NCI-H748 (cell line): ENCODE results near the gene GGA1.

Experiments
- DNase-seq: peaks from one replicate; lab custom pipeline; 2025; ENCODE audit not compliant: unreplicated experiment; lab: John Stamatoyannopoulos, UW

Gene GGA1

DNA sequence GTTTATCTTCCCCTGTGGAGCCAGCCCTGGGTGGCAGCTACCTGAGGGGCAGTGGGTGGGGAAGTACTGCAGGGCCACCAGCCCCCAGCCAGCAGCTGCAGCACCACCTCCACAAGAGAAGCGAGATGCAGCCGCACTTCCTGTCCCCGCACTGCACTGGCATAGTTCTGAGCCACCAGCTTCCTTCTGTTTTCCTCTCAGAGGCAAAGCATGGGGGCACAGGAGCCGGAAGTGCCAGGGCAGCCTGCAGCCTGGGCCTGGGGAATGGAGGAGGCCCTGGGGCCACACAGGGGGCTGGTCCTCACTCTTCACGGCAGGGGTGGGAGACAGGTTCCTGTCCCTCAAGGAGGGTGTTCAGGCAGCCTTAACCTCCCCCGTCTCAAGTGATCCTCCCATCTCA, 18.9 kb downstream of the GGA1 start:
- no peak for DNase-seq

DNA sequence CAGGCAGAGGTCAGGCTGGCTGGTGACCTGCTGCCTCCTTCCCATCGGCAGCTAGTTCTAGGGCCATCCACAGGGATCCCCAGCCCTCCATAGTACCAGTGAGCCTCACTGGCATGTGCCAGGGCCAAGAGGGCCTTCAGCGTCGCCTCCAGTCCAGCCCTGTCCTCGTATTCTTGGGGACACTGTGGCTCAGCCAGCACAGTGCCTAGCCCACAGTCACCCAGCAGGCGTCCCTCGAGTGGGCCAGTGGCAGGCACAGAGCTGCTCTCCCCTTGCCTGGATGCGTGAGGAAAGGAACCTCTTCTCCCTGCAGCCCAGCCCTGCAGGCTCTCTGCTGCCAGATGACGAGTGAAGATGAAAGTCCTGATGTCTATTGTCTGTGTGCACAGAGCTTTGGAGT, 20.2 kb downstream of the GGA1 start:
- no peak for DNase-seq

DNA sequence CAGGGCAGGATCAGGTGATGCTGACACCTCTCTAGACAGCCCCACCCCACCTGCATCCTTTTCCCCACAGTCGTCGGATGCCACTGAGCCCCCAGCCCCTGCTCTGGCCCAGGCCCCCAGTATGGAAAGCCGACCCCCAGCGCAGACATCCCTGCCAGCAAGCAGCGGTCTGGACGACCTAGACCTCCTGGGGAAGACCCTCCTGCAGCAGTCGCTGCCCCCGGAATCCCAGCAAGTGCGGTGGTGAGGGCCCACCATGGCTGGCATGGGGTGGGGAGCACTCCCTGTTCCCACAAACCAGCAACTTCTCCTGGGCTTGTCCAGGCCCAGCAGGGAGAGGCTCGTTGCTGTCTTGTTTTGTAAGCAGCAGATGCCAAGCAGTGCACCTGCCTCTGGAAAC, 21.3 kb downstream of the GGA1 start:
- no peak for DNase-seq

DNA sequence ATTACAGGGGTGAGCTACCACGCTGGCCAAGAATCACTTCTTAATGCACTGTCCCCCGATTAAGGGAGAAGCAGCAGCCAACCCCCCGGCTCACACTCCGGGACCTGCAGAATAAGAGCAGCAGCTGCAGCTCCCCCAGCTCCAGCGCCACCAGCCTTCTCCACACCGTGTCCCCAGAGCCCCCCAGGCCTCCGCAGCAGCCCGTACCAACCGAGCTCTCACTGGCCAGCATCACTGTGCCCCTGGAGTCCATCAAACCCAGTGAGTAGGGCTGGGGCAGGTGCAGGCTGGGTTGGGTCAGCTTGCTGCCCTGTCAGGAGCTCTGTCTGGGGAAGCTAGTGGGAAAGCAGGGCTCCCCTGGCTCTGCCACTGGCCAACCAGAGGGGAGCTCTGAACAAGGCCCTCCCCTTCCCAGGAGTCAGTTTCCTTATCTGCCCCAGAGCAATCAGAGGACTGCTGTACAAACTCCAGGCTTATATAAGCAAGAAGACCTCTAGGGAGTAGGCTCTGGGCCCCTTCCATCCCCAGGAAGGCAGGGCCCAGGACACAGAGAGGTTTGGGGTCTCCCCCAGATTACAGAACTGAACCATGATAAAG, 22.3 kb downstream of the GGA1 start:
- no peak for DNase-seq

DNA sequence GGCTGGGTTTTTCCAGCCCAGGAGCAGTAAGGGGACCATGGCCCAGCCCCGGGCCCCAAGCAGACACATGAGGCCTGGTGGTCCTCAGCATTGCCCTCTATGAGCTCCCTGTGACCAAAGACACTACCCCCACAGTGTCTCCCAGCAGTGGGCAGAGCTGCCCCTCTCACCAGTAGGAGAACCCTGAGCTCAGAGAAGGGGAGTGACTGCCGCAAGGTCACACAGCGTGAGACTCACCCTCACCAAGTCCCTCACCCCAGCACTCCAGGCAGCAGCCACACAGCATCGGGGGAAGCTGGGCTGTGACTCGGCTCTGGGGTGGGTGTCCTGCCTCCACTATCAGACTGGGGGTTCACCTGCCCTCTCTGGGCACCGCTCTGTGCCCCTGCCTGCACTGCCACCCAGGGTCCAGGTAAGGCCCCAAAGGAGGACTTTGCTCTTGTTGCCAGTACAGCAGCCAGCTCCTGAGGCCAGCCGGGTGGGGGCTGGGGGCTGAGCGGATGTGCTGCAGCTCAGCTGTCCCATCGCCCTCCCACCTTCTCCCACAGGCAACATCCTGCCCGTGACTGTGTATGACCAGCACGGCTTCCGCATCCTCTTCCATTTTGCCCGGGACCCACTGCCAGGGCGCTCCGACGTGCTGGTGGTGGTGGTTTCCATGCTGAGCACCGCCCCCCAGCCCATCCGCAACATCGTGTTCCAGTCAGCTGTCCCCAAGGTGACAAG, 23.0 kb downstream of the GGA1 start:
- DNase-seq = no peak

DNA sequence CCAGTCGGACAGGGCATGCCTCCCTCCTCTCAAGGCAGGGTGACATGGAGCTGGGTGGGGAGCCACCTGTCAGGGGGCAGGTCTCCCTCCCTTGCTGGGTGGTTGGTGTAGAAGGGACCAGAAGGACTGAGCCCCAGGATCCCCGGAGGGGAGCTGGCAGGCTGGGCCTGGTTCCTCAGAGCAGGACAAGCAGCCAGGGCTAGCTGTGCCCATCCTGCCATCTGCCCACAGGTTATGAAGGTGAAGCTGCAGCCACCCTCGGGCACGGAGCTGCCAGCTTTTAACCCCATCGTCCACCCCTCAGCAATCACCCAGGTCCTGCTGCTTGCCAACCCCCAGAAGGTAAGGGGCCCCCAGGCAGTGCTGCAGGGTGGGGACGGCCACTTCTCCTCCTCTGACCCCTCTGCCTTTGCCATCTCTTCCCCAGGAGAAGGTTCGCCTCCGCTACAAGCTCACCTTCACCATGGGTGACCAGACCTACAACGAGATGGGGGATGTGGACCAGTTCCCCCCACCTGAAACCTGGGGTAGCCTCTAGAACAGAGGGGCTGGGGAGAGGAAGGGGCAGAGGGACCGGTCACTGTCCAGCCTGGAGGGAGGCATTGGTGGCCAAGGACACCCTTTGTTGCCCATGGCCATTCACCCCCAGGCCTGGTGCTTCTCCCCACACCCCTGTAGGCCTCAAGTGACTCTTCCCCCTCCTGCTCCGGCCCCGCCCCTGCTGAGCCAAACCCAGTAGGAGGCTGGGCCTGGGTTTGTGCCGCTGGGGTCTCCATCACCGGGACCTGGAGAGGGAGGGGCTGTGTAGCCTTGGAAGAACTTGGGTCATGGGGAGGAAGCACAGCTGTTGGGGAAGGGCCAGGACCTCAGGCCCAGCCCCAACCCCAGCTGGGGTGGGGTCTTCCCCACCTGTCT, 23.8 kb downstream of the GGA1 start:
- DNase-seq = no peak

DNA sequence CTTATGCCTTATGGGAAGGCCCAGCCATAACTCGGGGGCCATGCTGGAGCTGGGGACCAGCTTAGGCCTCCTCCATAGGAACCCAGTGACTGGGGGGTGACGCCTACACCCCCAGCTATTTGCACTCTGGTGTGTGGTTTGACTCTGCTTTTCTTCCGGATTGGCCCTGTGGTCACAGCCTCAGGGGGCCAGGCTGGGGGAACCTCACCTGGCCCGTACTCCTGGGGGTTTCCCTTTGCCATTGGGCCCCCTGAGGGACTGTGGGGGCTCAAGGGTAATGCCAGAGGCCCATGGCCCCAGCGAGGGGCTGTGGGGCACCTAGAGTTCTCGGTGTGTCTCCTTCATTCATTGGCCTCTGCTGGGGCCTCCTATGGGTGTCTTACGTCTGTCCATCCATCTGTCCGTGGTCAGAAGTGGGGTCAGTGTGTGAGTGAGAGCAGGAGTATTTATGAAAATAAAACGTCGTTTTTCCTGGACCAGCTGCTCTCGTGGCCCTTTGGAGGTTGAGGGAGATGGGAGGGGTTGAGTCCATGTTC, 24.5 kb downstream of the GGA1 start:
- no peak for DNase-seq

DNA sequence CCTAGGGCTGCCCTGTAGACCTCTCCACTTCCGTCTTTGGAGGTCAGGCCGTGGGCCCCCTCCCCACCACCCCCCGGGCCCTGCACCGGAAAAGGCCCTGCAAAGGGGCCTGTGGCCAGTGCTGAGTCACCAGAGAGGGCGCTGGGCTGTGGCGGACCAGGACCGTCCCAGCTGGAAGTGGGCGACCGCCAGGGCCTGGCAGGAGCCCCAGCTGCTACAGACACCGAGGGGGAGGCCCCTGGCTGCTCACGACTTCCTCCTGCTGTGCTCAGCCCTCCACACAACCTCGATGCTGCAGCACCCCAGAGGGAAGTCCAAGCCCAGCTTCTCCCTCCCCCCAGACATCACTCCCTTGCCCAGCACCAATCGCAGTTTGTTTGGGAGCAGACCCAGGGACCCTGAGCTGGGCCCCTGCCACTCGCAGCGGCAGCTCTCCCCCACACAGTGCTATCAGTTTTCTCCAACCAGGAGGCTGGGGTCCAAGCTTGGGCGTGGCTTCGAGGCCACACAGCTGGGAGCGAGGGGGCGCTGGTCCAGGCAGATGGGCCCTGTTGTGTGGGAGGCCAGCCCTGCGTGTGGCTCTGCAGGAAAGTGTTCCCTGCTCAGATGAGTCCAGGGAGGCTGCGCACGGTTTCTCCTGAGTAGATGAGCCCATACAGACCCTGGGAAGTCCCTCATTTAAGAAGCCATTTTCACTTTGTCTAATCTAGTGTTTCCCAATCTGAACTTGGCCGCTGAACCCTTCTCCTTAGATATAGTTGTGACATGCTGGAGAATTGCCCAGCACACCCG, 25.2 kb downstream of the GGA1 start:
- DNase-seq = no peak

DNA sequence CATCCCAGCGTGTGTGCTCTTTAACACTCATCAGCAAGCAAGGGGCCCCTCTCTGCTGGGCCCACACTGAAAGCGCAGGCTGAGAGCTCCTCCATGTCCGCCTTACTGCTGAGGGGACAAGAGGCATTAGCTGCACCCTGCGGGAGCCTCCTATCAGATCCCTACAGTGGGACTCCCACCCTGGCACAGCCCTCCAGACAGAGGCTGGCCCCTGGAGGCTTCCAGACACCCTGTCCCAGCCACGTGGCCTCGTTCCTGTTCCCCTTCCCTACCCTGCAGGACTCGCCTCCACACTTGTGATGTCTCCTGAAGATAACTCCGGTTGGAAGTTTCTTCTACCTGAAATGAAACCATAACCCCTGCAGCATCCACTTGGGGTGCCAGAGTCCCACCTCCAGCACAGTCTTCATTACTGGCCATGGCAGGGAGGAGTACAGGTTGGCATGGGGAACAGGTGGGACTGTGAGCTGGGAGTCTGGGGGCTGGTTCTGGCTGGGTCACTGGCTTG, 25.8 kb downstream of the GGA1 start:
- no peak for DNase-seq

DNA sequence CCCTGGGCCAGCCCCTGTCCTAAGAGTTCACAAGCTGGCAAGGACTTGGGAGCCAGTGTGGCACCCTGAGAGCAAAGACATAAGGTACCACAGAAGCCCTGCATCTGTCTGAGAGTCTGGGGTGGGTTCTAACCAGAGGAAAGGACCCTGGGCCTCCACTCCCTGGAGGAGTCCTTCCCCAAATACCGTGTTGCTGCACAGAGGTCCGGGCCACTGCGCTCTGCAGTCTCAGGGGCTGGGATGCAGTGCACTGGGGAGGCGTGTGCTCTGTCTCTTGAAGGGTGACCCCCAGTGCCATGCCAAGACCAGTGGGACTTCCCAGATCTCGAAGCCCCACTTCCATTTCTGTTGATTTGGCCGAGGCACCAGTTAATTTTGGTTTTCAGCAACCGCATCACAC, 26.5 kb downstream of the GGA1 start:
- no peak for DNase-seq

DNA sequence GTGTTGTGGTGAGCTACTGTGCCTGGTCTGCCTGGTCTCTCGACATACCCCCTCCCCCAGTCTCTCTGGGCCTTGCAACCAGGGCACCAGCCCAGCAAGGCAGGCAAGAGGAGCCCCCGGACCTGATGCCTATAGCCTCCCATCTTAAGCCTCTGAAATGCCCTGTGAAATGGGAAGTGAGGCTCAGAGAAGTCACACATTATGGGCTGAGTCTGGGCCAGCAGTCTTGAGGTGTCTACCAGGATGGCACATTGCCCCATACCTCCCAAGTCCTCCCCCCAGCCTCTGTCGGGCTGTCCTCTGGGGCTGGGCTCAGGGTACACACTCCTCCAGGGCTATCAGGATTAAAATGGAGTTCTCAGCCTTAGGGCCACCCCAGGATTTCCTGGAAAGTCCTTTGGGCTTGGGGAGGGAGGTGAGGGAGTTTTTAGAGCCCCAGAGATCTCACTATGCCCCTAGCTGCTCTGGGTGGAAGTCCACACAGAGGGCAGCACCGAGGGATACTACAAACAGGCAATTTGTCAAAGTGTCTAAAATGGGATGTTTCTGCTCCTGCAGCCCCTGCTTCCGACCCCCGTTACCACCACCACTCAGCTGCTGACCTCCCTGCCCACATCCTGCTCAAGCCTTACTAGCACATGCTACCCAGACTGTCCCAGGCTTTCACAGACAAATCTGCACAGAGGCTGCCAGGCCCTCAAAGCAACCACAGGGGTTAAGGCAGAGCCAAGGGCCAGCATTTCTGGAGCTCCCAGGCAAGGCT, 27.7 kb downstream of the GGA1 start:
- DNase-seq = no peak

DNA sequence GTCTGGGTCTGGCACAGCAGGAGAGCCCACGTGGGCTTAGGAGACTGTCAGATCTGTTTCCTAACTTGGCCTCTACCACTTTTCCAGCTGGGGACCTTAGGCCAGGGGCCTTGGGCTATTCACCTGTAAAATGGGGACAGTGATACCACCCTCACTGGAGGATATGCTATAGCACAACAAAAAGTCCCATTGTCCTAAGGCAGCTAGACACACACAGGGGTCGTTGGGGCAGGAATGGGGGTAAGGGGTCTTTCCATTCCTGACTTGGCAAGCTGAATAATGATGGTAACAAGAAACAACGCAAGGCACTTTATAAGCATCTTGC, 28.3 kb downstream of the GGA1 start:
- no peak for DNase-seq

DNA sequence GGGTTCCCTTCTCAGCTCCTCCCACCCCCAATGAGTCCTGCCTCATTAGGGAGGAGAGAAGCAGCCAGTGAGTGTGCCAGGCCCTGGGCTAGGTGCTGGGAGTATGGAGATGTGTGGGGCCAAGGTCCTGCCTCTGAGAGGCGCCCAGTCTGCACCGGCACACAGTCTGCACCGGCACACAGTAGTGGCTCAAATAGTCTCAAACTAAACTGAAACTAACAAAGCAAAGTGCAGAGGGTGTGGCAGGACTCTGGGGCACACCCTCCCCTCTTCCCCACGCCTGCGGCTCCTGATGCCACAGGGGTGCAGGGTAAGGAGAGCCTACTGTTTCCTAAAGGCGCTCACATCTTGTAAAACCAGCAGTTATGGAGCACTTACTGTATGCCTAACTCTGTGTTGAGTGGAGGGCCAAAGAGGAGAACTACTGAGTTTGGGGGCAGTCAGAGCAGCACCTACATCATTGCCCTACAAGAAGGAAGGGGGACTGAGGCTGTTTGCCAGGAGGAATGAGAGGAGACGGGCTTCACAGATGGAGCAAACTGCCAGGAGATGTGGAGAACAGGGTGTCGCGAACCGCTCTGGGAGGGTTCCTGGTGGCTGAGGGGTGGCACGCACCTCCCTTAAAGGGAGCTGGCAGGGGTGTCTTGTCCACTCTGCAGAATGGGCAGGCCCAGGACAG, 29.9 kb downstream of the GGA1 start:
- DNase-seq = peak; percentile 14

DNA sequence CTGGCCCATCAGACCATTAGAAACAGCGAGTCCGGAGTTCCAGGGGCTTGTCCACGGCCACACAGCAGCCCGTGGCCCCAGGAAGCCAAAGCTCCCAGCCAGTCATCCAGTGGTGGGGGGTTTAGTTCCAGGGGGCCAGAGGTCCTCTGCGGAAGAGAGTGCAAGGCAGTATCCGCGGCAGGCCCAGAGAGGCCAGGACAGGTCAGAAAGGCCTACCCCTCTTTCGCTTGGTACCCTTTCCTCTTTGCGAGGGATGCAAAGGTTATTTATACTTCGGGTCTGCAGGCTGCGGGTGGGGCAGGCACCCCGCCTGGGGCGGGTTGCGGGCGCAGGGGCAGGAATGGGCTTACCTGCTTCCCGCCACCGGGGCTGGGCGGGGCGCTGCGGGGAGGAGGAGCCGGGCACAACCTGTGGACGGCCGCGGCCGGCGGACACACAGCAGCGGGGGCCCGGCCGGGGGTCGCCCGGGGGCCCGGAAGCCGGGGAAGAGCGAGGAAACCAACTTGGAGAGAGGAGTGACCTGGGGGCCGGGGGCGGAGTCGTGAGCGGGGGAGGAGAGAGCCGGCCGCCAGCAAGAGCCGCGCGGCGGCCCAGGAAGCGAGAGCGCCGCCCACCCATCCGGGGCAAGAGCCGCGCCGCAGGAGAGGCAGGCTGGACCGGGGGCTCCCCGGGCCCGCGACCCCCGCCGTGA, 30.6 kb downstream of the GGA1 start, which contains the start of gene SH3BP1:
Gene SH3BP1, plus strand, starts transcription at position 600 of the 691 bp plus-strand sequence. CDS start 119 bp downstream, outside the sequence.
- DNase-seq = peak; percentile 60

DNA sequence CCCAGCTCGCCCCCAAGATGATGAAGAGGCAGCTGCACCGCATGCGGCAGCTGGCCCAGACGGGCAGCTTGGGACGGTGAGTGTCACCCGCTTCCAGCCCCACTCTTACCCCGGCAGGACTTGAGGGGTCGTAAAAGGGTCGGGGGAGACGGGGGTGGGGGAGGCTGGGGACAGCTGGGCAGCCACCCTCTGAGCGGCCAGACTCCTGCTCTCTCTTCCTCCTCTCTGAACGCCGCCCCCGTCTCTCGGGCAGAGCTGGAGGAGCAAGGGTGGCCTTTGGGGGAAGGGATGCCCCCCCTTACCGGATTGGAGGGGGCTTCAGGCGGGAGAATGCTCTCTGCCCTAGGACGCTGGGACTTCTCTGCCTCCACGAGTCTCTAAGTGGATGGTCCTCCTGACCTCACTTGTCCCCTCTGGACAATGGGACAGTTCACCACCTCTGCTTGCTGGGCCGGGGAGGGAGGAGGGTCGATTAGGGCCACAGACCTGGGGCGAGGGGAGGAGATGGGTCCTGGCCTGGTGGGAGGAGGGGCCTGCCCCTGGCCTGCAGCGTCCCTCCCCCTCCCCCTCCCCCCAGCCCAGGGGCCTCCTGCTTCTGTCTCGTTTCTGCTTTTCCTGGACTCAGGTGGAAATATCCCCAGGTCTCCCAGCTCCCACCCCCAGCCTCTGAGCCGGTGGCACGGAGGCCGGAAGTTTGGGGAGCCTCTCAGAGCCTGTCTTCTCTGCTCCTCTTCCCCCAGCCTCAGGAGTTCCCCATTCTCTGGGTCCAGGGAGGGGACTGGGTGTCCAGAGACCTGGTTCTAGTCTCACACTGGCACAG, 31.3 kb downstream of the GGA1 start:
- DNase-seq = peak; percentile 28

DNA sequence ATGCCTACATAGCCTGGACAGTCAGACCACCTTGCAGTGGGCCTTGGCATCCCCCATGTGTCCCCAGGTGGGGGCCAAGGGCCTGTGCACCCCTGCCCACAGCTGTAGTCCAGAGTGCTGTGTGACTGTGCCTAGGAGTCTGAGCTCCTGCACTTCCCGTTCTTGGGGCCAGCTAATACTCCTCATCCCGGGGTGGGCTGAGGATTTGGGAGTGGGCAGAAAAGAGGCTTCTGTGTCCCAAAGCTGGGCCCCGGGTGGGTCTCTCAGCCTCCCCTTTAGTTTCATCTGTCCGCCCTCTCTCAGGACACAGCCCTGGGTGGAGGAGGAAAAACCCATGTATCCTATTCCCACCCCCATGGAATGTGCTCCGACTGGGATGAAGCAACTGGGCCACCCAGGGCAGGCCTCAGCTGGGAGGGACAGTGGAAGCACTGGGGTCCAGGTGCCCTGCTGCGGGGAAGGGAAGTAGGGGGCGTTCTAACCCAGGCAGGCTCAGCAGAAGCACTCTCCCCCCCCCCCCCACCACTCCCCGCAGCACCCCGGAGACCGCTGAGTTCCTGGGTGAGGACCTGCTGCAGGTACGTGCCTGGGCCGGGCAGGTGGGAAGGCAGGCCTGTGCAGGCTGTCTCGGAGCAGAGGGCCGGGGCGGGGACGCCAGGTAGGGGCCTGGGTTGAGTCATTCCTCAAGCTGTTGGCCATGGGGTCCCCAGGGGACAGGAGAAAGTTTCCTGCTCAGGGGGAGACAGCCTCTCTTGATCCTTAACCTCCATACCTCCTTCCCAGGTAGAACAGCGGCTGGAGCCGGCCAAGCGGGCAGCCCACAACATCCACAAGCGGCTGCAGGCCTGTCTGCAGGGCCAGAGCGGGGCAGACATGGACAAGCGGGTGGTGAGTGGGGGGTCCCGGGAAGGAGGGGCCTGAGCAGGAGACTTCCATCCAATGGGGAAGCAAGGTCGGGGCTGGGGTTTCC, 32.2 kb downstream of the GGA1 start:
- no peak for DNase-seq

DNA sequence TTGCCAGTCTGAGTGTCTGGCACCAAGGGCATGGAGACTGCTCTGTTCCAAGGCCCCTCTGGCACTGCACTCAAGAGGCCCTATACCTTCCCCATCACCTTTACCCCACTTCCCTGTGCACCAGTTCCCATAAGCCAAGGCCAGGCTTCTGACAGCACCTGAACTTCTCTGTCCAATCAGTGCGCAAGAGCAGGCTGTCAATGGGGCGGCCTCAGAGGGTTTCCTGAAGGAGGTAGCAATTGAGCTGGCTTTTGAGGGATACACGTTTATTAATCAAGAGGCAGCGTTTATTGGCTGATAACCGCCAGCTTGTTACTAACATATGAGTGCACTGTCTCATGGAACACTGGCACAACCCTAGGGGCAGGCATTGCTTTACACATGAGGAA, 32.9 kb downstream of the GGA1 start:
- DNase-seq = no peak
